ENCODE results near the gene MAGEB6.
"Not testable (repeated sequence)": the region's sequence is repeated elsewhere in the genome, so short reads cannot be mapped to it uniquely, and the experiment has no call there.

The MAGEB6 gene

GRCh38 chrX:26192204-26192603, at the start of gene MAGEB6:
Gene MAGEB6 (plus strand): TSS chrX:26192440. CDS start chrX:26193847, 1,407 bp downstream.
- no peak for DNase-seq (ENCODE audit: low read depth)

GRCh38 chrX:26146024-26146423, 46.2 kb upstream of the MAGEB6 start:
- DNase-seq (ENCODE audit: low read depth) = no peak

GRCh38 chrX:26160301-26160700, 31.9 kb upstream of the MAGEB6 start, which contains the start of gene MAGEB6B:
Gene MAGEB6B (plus strand): TSS chrX:26160601. CDS start chrX:26160601, 0 bp downstream.
- no peak for DNase-seq (ENCODE audit: low read depth)

- no peak for DNase-seq (ENCODE audit: low read depth)
These were observed 11.3 kb downstream of the MAGEB6 start for GRCh38 chrX:26203561-26203960.

- DNase-seq (ENCODE audit: low read depth) = not testable (repeated sequence)
These were observed 12.5 kb downstream of the MAGEB6 start for GRCh38 chrX:26204717-26205116.

- DNase-seq (ENCODE audit: low read depth) = no peak
These were observed 15.8 kb downstream of the MAGEB6 start for GRCh38 chrX:26208012-26208411.

GRCh38 chrX:26215869-26216268, 23.6 kb downstream of the MAGEB6 start, which contains the start of gene MAGEB5:
Gene MAGEB5 (plus strand): TSS chrX:26216169. CDS start chrX:26217302, 1,133 bp downstream.
- DNase-seq (ENCODE audit: low read depth) = no peak

- DNase-seq (ENCODE audit: low read depth) = no peak
These were observed 27.1 kb downstream of the MAGEB6 start for GRCh38 chrX:26219351-26219750.

- DNase-seq (ENCODE audit: low read depth) = no peak
These were observed 41.9 kb downstream of the MAGEB6 start for GRCh38 chrX:26234177-26234576.

All from activated gamma-delta T cell treated with anti-CD3 and anti-CD28 coated beads, Interleukin-2, amount 50 U/mL, for 16 hours (primary cell).